ENCODE data around the gene GSX2. TPM values are rescaled to one million over a fixed set of nuclear protein-coding genes. Genes with fewer than 3 reads are reported as not detected.

The GSX2 gene
- total and polyA plus RNA-seq, 2 of the 13 experiments (the other 11 are each of a cell fraction or from before 2014, with no cell fraction given) = not detected

GRCh38 chr4:54064317-54065111 is 35.4 kb upstream of the GSX2 start, which contains the start of gene CHIC2 (continued):
- peak; percentile 52; the same call in 1 of the 2 replicates for TF ChIP-seq IRF2 (CRISPR knock-in tag; IDR thresholded peaks at IDR 0.05)
- TF ChIP-seq POLR2AphosphoS5 (IDR thresholded peaks at IDR 0.05; ENCODE audit: low read depth, low read length) = peak; percentile 76
- TF ChIP-seq ZNF431 (CRISPR knock-in tag; IDR thresholded peaks at IDR 0.05; ENCODE audit: borderline replicate concordance, low read depth) = no peak; the same call in 1 of the 2 replicates
- TF ChIP-seq REXO4 (CRISPR knock-in tag; IDR thresholded peaks at IDR 0.05; ENCODE audit: borderline replicate concordance) = no peak
- peak; percentile 66 for TF ChIP-seq HDAC1 (CRISPR knock-in tag; IDR thresholded peaks at IDR 0.05)
- TF ChIP-seq HHEX (CRISPR knock-in tag; IDR thresholded peaks at IDR 0.05) = no peak
- peak; percentile 85; the same call in 2 of the 3 replicates for TF ChIP-seq MXI1 (IDR thresholded peaks at IDR 0.05; ENCODE audit: borderline replicate concordance, low read depth, low read length)
- TF ChIP-seq RXRA (CRISPR knock-in tag; IDR thresholded peaks at IDR 0.05) = peak; percentile 64; the same call in 1 of the 2 replicates
- TF ChIP-seq ZNF224 (CRISPR knock-in tag; IDR thresholded peaks at IDR 0.05) = no peak
- TF ChIP-seq TOPORS (CRISPR knock-in tag; IDR thresholded peaks at IDR 0.05) = peak; percentile 52; the same call in 1 of the 2 replicates
- no peak for TF ChIP-seq ZNF160 (CRISPR knock-in tag; IDR thresholded peaks at IDR 0.05)
- peak; percentile 80; the same call in 1 of the 2 replicates for TF ChIP-seq ZFP91 (CRISPR knock-in tag; IDR thresholded peaks at IDR 0.05; ENCODE audit: borderline replicate concordance)
- TF ChIP-seq ZSCAN22 (CRISPR knock-in tag; IDR thresholded peaks at IDR 0.05) = no peak
- TF ChIP-seq SRY (CRISPR knock-in tag; IDR thresholded peaks at IDR 0.05) = no peak
- peak; percentile 81; the same call in 1 of the 2 replicates for TF ChIP-seq SIN3A (IDR thresholded peaks at IDR 0.05; ENCODE audit: borderline replicate concordance, low read depth, low read length)
- TF ChIP-seq ATF6 (CRISPR knock-in tag; conservative IDR thresholded peaks at IDR 0.05) = no peak
- TF ChIP-seq TRIM22 (IDR thresholded peaks at IDR 0.05) = no peak
- peak; percentile 57; the same call in 1 of the 2 replicates for TF ChIP-seq ZFP82 (CRISPR knock-in tag; IDR thresholded peaks at IDR 0.05; ENCODE audit: borderline replicate concordance)
- peak; percentile 69; the same call in 1 of the 2 replicates for TF ChIP-seq MIER3 (CRISPR knock-in tag; IDR thresholded peaks at IDR 0.05; ENCODE audit: borderline replicate concordance)
- TF ChIP-seq FUBP1 (CRISPR knock-in tag; IDR thresholded peaks at IDR 0.05; ENCODE audit: borderline replicate concordance) = no peak
- TF ChIP-seq ZBTB26 (CRISPR knock-in tag; IDR thresholded peaks at IDR 0.05; ENCODE audit: borderline replicate concordance) = peak; percentile 38; the same call in 1 of the 2 replicates

Data from HepG2 (cell line).